Prostate gland (tissue), 2 donors: ENCODE results near the gene CAND2.

Experiments used
- POLR2A ChIP-seq: fragments of 450-650 bp; IDR thresholded peaks from one replicate; pipeline ENCODE4 v1.6.1; 2016; ENCODE audit warnings: antibody characterized with exemption, mild to moderate bottlenecking
- TF ChIP-seq, protein P1 (sequence below), 4 experiments: fragments of 200-600 bp in 2 of 4; fragments of 450-650 bp in 2 of 4; sonication (generic) in 2 of 4; IDR thresholded peaks; 1 replicate in 3 of 4; 2 replicates in 1 of 4; pipeline ENCODE4 v1.5.1; 2016 to 2019; ENCODE audit warnings: antibody characterized with exemption in 4 of 4, mild to moderate bottlenecking in 2 of 4, moderate library complexity in 2 of 4

DNA sequence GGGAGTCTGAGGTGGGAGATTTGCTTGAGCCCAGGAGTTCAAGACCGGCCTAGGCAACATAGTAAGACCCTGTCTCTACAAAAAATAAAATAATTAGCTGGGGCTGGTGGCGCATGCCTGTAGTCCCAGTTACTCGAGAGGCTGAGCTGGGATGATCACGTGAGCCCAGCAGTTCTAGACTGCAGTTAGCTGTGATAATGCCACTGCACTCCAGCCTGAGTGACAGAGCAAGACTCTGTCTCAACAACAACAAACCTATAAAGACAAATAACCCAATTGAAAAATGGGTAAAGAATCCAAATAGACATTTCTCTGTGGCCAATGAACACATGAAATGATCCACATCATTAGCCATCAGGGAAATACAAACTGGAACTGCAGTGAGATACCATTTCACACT is 46.0 kb downstream of the CAND2 start:
- TF ChIP-seq, protein P1, sequence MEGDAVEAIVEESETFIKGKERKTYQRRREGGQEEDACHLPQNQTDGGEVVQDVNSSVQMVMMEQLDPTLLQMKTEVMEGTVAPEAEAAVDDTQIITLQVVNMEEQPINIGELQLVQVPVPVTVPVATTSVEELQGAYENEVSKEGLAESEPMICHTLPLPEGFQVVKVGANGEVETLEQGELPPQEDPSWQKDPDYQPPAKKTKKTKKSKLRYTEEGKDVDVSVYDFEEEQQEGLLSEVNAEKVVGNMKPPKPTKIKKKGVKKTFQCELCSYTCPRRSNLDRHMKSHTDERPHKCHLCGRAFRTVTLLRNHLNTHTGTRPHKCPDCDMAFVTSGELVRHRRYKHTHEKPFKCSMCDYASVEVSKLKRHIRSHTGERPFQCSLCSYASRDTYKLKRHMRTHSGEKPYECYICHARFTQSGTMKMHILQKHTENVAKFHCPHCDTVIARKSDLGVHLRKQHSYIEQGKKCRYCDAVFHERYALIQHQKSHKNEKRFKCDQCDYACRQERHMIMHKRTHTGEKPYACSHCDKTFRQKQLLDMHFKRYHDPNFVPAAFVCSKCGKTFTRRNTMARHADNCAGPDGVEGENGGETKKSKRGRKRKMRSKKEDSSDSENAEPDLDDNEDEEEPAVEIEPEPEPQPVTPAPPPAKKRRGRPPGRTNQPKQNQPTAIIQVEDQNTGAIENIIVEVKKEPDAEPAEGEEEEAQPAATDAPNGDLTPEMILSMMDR (IDR thresholded peaks at IDR 0.05): no peak
- no peak for TF ChIP-seq POLR2A
